B cell (primary cell): ENCODE measurements around the gene SAMD4A.

Experiments used
- CTCF ChIP-seq: fragments of 200-600 bp; IDR thresholded peaks from one replicate; pipeline ENCODE4 v1.8.0; 2022; ENCODE audit warnings: antibody characterized with exemption, mild to moderate bottlenecking
- EZH2 ChIP-seq: IDR thresholded peaks from 2 replicates; pipeline ENCODE4 v1.6.1; 2012; ENCODE audit warnings: borderline replicate concordance, low read depth, mild to moderate bottlenecking, moderate library complexity, low read length; ENCODE audit not compliant: insufficient read depth, poor library complexity, severe bottlenecking

DNA sequence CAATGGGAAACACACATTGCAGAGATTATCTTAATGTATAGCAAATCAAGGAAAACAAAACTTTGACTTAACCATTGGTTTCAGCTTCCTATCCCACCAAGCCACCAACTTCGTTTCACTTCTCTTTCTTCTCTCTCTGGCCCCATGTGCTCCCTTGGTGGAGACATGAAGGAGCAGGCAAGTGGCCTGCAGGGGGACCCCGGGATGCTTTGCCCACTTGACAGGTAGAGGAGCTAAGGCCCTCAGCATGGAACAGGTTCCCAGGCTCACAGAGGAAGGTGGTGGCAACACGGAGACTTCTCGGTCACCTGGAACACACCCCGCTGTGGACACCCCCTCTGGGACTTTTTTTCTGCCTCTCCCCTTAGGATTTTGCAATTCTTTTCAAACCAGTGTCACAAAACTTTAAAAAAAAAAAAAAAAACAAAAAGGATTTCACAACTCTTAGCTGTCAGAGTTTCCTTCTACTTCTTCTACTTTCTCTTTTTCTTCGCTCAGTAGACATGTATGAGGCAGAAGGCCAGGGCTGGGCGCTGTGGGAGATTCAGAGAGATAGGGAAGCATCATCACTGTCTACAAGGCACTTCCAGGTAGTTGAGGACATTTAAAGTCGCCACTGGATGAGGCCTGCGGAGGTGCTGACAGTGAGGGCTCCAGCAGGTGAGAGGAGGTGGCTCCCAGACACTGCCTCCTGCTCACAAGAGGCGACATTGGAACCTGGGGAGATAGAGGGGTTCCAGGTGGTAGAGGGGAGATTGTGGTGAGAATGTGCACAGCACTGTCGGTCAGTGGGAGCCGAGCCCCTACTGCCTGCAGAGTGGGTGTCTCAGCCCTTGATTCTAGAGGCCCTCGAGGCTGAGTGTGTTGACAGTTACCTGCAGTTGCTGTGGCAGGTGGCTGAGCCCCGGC is 216.1 kb downstream of the SAMD4A start:
- TF ChIP-seq CTCF = peak; percentile 38
- no peak for TF ChIP-seq EZH2
